ENCODE data around the gene EDN1.
A peak's percentile ranks its signal among the peaks of the same experiment; 100 is the strongest.

DNA sequence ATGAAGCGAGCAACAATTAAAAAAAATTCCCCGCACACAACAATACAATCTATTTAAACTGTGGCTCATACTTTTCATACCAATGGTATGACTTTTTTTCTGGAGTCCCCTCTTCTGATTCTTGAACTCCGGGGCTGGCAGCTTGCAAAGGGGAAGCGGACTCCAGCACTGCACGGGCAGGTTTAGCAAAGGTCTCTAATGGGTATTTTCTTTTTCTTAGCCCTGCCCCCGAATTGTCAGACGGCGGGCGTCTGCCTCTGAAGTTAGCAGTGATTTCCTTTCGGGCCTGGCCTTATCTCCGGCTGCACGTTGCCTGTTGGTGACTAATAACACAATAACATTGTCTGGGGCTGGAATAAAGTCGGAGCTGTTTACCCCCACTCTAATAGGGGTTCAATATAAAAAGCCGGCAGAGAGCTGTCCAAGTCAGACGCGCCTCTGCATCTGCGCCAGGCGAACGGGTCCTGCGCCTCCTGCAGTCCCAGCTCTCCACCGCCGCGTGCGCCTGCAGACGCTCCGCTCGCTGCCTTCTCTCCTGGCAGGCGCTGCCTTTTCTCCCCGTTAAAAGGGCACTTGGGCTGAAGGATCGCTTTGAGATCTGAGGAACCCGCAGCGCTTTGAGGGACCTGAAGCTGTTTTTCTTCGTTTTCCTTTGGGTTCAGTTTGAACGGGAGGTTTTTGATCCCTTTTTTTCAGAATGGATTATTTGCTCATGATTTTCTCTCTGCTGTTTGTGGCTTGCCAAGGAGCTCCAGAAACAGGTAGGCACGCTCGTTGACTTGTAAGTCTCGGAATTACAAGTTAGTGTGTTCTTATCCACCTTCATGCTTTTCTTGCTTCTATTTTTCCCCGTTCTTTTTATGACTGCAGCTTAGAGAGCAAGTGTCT is at the start of gene EDN1:
- TF ChIP-seq CTCF (IDR thresholded peaks at IDR 0.05; ENCODE audit: insufficient read depth, low read depth, low read length) = peak; percentile 19
- TF ChIP-seq EZH2 (IDR thresholded peaks at IDR 0.05; ENCODE audit: insufficient read depth, low read length) = no peak

Measured in astrocyte (in vitro differentiated cells and primary cell).